Stimulated activated CD8-positive, alpha-beta memory T cell treated with anti-CD3 and anti-CD28 coated beads, Interleukin-7, amount 100 ng/mL, for 1 hour (primary cell): ENCODE data around the gene ADTRP.

ENCODE experiments used
- DNase-seq, 2 donors: peaks; one replicate each; pipeline ENCODE4 v3.0.0-alpha.2; 2020; ENCODE audit warnings: low read depth in 2 of 2

Gene ADTRP

DNA sequence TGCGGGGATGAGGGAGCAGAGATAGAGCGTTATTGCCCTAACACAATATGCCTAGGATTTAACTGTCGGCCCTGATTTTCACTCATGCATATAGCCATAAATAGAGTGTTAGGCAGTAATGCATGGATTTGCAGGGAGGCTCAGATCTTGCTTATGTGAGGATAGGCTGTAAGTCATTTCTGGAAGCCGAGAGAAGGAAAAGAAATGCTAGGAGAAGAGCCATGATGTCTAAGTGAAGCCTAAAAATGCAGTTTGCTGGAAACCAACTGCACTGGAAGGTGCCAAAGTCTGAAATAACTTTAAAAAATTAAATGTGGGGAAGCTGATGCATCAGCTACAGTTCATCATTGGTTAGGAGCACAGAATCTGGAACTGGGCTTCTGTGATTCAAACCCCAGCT, 54.3 kb downstream of the ADTRP start:
- no peak for DNase-seq

DNA sequence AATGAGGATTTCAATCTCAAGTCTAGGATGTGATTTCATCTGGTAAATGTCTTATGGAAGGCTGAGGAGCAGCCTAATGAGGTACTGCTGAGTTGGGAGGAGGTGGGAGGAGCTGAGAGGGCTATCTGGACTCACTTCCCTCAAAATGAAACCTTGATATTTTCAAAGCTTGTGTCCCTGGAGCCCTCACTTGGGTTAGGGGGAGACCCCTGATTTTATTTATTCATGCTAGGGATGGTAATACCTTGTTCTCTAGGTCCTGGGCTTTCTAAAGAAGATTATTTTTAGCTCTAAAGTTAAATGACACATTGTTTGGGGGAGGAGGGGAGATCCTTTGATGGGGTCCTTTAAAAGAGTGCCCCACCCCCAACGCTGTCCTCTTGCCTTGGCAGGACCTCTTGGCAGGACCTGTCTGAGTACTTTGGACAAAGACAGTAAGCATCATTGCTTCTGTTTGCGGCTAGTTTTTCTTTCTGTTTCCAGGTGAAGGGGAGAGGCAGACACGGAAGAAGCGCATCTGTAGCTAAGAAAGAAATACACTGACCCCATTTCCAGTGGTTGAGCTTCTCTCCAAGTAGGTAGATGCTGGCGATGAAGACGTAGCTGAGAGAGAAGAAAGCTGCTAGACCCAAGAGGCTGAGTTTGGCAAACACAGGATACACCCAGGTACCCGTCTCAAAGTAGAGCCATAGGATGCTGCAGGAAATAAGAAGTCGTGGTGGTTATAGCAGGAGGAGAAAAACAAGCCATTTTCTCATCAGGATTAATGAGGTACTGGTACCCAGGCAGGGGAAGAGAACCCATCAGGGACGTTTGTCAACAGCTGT, 55.6 kb downstream of the ADTRP start:
- DNase-seq, result no peak

DNA sequence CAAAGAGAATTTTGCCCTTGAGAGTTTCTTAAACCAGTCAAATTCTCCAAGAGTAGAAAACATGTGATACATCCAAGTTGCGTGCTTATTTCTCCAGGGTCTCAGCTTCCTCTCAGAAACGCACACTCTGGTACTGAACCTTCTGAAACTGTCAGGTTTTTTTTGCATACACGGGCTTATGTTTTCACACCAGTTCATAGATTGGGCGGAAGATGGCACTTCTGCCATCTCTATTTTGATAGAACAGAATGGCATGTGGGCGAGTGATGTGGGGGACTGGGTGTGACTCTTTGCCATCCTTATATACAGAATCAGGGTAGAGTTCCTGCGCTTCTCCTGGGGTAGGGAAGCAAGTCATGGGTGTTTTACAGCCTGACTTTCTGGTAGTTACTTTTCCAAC, 56.4 kb downstream of the ADTRP start:
- DNase-seq, result no peak

DNA sequence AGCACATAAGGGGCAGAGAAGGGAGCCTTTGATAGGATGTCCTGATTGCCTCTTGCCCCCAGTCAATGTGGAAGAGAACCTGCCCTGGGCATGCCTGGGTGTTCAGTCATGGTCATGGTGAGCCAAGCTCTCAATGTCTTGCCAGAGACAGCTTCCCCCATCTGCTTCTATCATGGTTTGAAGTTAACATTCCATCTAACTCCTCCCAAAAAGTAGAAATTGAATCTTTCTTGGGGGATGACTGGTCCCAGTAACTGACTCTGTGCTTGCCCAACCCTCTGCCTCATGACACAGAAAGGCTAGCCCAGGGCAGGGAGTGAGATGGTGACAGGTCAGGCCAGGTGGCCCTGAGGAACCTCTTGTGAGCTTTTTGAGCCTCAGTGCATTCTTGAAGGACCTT, 60.1 kb downstream of the ADTRP start:
- DNase-seq, result no peak

DNA sequence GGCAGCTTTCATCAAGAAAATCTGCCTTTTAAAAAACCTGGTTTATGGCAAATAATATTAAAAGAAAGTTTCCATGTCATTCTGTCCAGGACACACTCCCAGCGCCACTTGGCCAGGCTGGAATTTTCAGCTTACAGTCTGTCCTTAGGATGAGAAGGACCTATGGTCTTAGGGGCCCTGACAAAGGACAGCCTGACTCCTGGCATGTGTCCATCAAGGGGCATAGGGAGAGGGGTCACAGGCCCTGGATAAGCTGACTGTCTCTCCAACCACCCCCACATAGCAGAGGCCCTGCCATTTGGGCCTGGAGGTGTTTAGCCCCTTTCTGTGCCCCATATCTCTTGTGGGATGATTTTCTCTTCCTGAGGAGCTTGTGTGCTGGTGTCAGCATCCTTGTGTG, 60.6 kb downstream of the ADTRP start:
- no peak for DNase-seq

DNA sequence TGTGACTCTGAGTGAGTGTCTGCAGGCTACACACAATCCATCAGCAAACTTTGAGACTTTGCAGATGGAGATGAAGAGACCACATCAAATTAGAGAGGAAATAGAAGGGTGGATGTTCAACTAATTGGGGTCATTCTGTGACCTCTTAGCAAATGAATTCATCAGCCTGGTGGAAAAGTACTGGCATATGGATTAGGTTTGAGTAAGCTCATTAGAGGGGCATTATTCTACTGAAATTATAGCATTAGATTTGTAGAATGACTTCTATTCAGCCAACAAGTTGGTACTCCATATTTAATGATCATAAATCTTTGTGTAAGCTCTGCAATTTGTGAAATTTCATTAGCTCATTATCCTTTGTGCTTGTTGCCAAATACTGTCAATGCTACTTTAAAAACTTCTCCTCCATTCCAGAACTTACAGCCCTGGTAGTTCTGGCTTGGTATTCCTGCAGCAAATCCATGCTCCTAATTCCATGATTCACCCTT, 63.8 kb downstream of the ADTRP start:
- no peak for DNase-seq

DNA sequence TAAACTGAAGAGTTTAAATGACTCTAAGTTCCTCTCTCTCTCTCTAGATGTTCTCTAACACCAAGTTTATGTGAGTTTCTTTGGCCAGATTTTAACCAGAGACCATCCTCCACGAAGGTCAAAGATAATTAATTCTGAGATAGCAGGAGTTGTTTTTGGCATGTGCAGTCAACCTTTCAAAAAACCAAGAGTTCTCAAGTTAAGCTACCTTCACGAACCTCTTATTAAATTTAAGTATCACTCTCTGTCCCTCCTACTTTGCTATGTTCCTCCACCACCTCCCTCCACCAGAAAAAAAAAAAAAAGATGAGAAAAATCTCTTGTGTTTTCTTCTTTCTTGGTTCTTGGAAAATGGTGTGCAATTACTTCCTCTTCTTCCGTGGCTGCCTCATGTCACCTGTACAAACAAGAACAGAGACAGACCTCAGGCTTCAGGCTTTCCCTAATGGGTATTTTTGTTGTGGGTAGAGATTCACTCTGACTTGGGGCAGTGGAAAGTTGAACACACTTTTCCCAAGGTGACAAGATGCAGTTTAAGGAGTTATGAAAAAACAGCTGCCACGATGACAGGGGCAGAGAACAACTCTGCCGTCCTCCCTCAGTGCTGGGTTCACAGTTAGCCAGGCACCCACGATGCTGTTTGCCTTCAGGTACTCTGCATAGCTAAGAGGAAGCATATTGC, 64.3 kb downstream of the ADTRP start:
- DNase-seq, result no peak

DNA sequence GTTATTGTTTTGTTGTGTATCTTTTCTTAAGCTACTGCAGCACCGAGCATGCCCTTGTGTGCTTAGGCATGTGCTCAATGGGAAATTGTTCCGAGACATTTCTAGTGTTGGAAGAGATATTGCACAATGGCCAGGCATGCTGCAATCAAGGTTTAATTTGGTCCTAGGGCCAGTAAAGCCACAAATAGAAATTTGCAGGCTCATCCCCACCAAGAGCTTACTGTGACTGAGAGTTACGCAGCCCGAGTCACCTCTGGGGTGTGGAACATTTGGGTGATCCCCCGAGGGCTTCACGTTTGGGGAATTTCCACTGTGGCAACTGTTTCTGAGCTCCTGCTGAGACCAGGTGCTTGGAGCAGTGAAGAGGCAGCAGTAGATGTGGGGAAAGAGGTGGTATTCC, 65.8 kb downstream of the ADTRP start:
- no peak for DNase-seq

DNA sequence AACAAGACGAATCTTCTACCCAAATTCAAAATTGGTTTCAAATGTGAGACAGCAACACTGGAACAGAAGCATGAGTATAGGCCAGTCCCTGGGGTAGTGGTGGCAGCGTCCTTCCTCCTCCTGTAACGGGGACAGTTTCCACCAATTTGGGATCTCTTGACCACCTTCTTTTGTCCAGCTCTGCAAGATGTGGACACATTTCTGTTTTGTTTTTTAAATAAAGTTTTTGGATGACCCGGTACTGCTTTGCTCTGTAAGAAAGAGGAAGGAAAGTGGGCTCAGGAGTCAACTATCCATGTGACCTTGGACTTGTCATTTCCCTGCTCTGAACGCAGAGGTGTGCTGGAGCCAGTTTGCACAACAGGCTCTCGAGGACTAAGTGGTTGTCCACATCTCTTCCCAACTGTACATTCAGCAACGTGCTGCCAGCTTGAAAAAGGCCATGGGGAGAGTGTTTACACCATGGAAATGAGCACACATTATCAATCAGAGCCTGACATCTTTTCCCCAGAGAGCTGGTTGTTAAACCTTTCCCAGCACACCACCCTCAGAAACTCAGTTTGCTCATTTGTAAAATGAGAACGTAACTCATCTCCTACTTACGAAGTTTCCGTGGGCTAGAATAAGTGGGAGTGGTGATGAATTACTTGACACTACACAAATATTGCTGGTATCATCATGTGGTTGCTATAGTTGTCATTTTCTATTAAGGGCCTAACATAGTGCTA, 66.5 kb downstream of the ADTRP start:
- DNase-seq, result no peak

DNA sequence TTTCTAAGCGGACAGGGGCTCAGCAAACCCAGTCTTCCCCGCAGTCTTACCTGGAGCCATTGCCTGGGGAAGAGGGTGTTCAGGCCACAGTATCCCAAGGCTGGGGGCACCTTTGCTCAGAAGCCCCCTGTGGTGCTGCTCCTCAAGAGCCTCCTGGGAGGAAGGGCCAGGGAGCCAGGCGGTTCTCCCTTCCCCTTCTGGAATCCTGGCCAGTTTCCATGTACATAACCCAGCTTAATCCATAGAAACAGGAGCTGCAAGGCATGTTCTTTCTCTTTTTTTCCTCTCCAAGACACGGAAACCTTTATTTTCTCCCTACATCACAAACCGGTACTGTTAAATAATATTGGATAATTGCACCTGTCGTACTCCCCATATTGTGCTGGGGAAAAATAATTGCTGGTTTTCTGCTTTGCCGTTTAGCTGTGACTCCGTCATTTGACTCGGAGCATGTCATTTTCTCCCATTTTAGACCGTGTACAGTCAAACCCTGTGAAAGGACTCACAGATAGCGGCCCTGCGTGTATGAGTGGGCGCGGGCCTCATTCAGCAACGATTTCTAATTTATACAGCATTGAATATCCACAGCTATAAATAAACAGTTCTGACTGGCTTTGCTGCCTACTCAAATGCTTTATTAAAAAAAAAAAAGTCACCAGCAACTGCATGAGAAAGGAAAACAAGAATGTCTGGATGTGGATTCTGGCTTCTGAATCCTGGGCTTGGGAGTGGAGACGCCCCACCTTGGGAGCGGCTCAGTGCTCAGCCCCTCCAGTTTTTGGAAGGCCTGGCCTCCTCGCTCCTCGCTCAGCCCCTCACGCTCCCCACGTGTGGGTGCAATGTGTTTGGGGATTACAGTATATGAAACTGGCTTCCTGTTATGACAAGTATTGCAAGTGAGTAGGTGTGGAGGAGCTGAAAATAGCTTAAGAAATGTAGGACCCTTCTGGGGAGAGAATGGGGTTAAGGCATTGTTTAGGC, 67.3 kb downstream of the ADTRP start:
- DNase-seq, result no peak

DNA sequence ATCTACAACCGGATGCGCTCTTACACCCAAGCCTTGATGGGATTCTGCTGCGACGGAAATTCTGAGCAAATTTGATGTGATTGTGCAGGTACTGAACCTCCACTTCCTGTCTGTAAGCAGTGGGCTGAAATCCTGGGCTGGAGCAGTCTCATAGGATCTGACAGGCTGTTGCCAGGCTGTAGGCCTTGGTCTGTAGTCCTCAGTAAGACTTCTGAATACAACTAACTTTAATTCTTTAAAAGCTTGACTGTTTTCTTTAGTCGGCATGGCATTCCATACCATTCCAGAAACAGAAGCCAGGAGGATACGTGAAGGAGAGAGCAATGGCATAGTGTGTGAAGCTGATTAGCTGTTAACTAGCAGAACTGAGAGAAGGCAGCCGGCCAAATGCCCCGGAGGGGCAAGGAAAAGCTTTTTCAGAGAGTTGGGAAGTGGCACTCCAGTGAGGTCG, 68.3 kb downstream of the ADTRP start:
- DNase-seq, result peak in 1 of 2 donors; percentile 7

DNA sequence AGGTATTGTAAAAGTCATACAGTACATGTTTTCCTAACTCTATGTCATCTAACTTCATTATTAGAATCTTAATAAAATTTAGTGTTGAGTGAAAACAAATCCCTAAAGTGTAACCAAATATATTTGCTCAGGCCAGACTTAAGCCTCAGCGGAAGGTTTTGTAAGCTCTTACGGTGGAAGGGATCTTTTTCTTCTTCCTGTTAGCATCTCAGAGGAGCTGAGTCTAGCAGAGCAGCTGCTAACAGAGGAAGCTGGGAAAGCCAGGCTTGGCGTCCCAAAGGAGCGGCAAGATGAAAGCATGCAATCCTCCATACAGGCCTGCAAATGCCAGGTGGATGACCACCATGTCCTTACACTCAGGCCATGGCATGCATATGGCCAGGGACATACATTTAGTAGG, 72.4 kb downstream of the ADTRP start:
- no peak for DNase-seq

DNA sequence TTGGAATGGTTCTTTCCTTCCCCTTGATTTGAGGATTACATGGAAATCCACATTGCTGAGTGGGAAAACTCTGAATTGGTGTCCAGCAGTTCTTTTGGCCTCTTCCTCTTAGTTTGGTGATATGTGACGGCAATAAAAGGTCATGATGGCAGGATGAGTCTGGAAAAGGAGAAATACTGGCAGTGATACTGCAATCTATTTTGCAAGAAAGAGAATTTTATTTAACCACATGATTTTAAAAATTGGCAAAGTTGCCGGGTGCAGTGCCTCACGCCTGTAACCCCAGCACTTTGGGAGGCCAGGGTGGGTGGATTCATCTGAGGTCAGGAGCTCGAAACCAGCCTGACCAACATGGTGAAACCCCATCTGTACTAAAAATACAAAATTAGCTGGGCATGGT, 73.1 kb downstream of the ADTRP start:
- DNase-seq, result no peak

DNA sequence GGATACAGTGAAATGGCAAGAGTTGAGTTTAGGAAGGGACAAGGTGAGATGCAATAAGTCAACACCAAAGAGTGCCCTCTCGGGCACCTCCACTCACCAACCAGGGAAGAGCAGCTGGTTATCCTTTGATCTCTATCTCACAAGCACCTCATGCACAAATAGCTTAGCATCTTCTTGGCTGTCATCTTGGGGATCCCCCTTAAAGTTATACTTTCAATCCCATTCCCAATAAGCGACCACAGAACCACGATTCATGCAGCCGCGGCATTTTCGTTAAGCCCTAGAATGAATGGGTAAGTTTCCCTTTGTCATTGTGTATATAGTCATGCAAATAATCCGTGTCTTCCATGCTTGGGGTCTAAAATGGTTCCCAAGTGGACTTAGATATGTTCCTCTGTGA, 73.5 kb downstream of the ADTRP start:
- no peak for DNase-seq

DNA sequence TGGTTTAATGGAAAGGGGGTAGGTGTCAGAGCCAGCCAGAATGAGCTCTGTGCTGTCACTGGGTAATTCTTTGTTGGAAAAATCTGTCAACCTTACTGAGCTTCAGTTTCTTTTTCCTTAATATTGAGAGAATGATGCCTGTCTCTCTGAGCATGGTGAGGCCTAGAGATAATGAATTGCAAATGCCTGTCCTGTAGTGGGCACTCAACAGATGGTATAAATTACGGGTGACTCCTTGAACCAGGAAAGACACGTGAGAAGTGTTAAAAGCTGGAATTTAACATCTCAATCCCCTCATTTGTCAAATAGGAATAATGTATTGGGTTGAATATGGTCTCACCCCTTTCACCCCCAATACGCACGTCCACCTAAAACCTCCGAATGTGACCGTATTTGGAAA, 74.9 kb downstream of the ADTRP start:
- no peak for DNase-seq

DNA sequence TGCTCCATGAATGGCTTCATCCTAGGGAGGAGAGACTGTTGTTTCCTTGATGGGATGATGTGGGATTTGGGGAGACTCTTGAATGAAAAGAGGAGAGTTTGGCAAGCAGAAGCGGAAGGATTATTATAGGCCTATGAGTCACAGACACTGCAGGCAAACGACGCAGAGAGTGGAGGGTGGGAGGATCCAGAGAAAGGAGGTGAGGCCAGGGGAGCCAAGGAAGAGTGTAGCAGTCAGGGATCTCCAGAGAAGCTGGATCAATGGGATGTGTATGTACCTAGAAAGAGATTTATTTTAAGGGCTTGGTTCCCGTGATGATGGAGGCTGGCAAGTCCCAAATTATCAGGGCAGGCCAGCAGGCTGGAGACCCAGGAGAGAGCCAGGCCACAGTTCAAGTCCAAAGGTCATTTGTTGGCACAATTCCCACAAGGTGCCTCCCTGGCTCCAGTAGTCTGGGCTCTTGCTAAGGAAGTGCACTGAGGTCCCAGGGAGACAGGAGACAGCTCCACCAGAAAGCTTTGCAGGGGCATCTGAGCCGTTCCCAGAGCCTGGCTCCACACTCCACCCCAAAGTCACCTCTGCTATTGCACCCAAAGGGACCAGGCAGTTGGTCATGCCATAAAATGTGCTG, 76.0 kb downstream of the ADTRP start:
- no peak for DNase-seq

DNA sequence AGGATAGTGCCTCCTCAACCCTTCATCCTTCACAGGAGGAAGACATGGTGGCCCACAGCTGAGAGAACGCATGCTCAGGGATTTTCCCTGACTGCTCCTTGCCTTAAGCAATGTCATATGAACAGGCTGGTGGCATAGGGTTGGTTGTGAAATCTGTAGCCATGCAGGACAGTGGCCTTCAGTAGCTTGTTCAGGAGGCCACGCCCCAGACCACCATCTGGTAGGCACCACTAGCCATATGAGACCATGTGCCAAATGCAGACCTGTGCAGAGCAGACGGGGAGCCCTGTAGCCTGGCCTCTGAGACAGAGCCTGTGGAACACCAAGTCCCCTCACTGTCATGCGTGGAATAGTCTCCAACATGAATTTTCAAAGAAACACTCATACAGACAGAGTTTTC, 76.5 kb downstream of the ADTRP start:
- DNase-seq, result no peak

DNA sequence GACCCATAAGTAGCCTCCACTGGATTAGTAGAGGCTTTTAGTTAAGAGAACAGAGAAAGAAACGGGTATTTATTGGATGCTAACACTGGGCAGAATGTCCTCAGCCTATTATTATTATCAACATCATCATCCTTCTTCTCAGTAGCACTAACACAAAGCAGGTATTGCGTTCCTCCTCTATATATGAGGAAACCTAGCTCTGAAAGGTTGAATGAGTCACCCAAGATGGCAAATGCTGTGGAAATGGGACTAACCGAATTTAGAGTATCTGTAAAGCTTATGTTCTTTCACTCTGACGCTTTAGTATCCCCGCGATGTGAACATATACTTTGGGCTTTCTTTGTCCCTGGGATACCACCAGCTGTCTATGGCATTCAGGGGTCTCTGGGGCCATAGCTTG, 77.0 kb downstream of the ADTRP start:
- no peak for DNase-seq

DNA sequence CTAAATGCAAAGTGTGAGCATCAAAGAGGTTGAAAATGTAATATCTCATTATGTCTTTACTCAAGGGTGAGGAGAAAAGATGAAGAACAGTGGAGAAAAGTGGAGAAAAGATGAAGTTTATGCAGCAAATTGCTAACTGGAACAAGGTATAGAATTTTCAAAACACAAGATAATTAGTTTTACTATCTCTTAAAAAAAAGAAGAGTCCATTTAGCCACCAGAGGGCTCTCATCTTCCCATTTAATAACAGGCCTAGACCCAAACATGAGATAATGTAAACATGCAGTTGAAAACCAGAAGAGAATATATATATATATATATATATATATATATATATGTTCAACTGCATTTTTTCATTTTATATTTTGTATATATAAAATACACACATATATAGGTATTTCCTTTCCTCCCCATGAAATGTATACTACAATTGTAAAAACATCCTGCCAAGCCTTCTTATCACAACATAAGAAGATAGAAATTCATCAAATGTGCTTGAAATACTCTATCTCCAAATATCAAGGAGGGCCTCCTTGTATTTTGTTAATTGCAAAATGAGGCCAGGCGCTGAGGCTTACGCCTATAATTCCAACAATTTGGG, 78.4 kb downstream of the ADTRP start:
- DNase-seq, result no peak

DNA sequence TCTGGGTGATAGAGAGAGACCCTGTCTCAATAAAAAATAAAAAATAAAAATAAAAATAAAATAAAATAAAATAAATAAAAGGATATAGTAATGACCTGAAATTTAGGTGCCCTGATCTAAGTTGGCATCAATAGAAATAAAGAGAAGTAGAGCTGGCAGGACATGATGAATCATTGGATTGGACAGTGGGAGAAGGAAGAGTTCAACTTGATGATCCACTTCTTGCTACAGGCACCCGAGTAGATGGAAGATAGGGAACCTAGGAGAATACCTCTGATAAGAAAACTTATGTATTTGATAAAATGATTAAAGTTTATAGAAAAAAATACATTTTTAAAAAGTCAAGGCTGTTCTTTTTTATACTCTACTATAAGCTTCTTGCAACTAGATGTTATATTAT, 79.0 kb downstream of the ADTRP start:
- no peak for DNase-seq
